C1 segment of cervical spinal cord (tissue), 14 donors: ENCODE data around the gene ZNF302.

Source experiments
- DNase-seq, 14 donors: peaks; one replicate each; lab custom pipeline; 2025; lab: John Stamatoyannopoulos, UW

ZNF302 gene

GRCh38 chr19:34731964-34732363, 54.5 kb downstream of the ZNF302 start:
- DNase-seq, result no peak

DNA sequence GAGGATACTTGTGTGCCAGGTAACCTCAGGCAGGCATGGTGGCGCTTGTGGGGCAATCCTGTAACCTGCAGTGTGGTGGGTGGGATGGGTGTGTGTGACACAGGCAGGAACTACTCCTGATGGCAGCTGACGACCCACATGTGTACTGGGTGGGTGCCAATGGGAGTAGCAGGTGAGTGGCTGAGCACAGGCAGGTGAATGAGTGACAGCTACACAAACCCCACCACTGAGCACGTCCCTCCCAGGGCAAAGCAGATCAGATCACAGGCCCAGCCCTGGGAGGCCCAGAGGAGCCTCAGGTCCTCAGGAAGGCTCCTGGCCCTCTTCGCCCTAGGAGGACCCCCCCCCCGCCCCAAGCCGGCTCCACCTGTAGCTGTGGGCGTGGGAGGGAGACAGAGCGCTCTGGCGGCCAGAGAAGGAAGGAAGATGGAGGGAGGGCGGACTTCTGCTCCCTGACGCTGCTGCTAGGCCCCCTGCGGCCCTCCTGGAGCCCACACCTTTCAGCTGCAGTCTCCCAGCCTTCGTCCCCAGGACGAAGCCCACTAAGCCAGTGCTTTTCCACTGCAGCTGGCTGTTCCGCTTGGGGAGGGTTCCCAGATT, 55.2 kb downstream of the ZNF302 start:
- DNase-seq, result peak in 1 of 14 donors; percentile 1

GRCh38 chr19:34733266-34733745, 55.8 kb downstream of the ZNF302 start:
- DNase-seq, result peak in 2 of 14 donors; percentile 73 to 89

GRCh38 chr19:34733746-34734536, 56.5 kb downstream of the ZNF302 start, which contains the start of gene ZNF181:
ZNF181 (plus strand) TSS chr19:34734243; CDS start chr19:34735038, 795 bp downstream.
- peak; percentile 71 to 98 (median 93) for DNase-seq

DNA sequence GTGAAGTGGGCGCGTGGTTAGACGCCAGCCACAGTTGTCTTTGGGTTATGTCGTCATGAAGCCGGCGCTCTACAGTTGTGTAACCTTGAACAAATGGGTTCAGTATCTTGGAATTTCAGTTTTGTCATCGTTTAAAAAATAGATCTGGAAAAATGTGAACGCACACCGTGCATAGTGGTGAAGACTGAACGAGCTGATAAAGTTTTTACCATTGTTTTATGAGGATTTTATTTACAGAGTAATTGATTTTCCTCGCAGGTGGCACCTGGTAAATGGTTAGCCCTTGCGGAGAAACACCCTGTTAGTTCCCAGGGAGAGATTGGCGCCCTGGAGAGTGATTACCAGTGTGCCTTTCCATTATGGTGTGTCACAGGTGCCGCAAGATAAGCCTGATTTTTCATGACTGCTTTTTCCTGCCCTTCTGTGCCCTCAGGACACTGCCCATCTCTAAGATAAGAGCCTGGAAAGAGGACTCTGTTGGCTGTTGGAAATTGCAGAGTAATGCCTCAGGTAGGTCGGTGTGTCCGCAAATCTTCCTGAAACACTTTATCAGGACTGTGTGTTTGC, 57.1 kb downstream of the ZNF302 start:
- no peak for DNase-seq
